ENCODE measurements around the gene MAP4.

GRCh38 chr3:48001991-48002390 lies 14.2 kb downstream of the MAP4 start:
- TF ChIP-seq, protein P1, sequence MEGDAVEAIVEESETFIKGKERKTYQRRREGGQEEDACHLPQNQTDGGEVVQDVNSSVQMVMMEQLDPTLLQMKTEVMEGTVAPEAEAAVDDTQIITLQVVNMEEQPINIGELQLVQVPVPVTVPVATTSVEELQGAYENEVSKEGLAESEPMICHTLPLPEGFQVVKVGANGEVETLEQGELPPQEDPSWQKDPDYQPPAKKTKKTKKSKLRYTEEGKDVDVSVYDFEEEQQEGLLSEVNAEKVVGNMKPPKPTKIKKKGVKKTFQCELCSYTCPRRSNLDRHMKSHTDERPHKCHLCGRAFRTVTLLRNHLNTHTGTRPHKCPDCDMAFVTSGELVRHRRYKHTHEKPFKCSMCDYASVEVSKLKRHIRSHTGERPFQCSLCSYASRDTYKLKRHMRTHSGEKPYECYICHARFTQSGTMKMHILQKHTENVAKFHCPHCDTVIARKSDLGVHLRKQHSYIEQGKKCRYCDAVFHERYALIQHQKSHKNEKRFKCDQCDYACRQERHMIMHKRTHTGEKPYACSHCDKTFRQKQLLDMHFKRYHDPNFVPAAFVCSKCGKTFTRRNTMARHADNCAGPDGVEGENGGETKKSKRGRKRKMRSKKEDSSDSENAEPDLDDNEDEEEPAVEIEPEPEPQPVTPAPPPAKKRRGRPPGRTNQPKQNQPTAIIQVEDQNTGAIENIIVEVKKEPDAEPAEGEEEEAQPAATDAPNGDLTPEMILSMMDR (IDR thresholded peaks at IDR 0.05) = no peak
- TF ChIP-seq EZH2 (IDR thresholded peaks at IDR 0.05; ENCODE audit: borderline replicate concordance, insufficient read depth, low read depth, low read length, poor library complexity, severe bottlenecking) = no peak
